ENCODE data around the gene RNF17.
"Not testable (repeated sequence)": the region's sequence is repeated elsewhere in the genome, so short reads cannot be mapped to it uniquely, and the experiment has no call there.

The RNF17 gene, protein sequence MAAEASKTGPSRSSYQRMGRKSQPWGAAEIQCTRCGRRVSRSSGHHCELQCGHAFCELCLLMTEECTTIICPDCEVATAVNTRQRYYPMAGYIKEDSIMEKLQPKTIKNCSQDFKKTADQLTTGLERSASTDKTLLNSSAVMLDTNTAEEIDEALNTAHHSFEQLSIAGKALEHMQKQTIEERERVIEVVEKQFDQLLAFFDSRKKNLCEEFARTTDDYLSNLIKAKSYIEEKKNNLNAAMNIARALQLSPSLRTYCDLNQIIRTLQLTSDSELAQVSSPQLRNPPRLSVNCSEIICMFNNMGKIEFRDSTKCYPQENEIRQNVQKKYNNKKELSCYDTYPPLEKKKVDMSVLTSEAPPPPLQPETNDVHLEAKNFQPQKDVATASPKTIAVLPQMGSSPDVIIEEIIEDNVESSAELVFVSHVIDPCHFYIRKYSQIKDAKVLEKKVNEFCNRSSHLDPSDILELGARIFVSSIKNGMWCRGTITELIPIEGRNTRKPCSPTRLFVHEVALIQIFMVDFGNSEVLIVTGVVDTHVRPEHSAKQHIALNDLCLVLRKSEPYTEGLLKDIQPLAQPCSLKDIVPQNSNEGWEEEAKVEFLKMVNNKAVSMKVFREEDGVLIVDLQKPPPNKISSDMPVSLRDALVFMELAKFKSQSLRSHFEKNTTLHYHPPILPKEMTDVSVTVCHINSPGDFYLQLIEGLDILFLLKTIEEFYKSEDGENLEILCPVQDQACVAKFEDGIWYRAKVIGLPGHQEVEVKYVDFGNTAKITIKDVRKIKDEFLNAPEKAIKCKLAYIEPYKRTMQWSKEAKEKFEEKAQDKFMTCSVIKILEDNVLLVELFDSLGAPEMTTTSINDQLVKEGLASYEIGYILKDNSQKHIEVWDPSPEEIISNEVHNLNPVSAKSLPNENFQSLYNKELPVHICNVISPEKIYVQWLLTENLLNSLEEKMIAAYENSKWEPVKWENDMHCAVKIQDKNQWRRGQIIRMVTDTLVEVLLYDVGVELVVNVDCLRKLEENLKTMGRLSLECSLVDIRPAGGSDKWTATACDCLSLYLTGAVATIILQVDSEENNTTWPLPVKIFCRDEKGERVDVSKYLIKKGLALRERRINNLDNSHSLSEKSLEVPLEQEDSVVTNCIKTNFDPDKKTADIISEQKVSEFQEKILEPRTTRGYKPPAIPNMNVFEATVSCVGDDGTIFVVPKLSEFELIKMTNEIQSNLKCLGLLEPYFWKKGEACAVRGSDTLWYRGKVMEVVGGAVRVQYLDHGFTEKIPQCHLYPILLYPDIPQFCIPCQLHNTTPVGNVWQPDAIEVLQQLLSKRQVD (N-terminal part only)

GRCh38 chr13:24763596-24764275 lies at the start of gene RNF17:
TSS of gene RNF17 (plus strand) at chr13:24764169. CDS start at chr13:24764204, 35 bp downstream.
- DNase-seq = no peak

GRCh38 chr13:24716011-24716410 lies 48.0 kb upstream of the RNF17 start:
- DNase-seq = no peak

- DNase-seq = no peak
Measured at GRCh38 chr13:24716446-24716845, 47.5 kb upstream of the RNF17 start.

DNA sequence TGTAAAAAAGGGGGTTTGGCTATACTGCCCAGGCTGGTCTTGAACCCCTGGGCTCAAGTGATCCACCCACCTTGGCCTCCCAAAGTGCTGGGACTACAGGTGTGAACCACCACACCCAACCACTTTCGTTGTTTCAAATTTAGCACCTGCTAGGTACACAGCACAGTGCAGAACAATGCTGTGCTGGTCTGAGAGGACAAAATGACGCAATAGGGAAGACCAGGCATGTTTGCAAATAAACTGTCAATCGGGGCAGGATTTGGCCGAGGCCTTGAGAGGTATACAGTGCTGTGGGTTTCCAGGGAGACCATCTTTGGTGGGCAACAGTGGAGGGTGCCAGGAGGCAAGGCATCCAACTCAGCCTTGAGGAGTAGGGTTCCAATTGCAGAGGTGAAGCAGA lies 46.8 kb upstream of the RNF17 start:
- DNase-seq = no peak

DNA sequence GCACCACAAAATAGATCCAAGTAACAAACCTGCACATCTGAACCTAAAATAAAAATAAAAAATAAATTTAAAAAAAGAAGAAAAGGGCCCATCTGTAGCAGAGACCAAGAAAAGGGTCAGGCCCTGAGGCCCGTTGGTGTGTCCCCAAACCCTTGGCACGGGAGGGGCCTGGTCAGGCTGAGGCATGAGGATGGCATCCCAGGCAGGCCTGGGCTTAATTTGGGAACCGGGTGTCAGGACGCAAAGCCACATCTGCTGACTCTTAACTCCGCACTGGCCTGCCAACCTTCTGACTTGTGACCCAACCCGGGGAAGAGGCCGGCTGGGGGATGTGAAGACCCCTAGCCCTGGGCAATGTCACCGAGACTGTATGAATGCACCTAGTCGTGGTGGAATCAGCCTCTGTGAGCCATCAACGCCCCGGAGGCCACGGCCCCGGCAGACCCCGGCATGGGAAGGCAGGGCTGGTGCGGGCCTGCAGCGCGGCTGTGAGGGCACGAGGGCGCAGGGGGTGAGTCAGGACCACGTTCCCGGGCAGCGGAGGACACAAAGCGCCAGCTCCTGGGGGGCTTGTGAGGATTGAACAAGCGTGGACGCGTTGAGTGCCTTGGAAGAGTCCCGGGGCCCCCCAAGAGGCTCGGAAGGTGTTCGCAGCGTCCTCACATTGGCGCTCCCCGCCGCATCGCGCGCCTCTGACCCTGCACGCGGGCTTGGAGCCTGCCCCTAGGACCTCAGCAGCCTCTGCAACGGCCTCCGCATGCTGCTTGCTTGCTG lies 45.6 kb upstream of the RNF17 start:
- no peak for DNase-seq

GRCh38 chr13:24719139-24719538 lies 44.8 kb upstream of the RNF17 start:
- no peak for DNase-seq

DNA sequence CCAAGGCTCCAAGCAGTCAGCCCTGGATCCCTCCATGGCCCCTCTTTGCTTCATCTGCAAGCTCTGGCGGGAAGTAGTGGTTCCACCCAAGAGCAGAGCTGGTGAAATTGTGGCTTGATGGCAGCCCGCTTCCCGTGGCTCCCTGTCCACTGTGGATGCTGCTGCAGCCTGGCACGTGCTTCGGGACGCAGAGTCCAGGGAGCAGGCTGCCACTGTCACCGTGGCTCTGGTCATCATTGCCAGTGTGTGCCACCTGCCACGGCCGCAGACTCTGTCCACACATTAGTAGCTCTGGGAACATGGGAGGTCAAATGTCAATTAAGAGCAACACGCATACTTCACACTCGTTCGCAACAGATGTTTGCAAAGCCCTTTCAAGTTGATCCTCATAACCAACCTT lies 40.8 kb upstream of the RNF17 start:
- no peak for DNase-seq

DNA sequence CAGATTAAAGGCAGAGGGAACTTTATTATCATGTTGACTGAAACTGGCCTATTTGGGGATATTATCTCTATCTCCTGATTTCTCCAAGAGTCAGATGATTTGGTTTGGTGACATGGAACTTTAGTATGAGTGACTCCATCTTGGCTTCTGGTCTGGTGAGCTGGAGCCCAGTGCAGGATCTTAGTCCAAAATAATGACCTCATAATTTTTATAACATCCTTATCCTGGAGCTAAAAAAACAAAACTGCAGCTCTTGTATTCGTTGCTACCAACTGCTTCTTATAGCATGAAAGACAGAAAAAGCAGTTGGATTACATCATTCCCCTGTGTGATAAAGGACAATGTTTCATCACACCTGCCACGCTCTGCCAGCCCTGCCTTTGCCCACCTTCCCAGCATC lies 39.3 kb upstream of the RNF17 start:
- no peak for DNase-seq

- no peak for DNase-seq
Measured at GRCh38 chr13:24725379-24725778, 38.6 kb upstream of the RNF17 start.

- peak; percentile 38 for DNase-seq
Measured at GRCh38 chr13:24727731-24728601, 36.0 kb upstream of the RNF17 start.

- not testable (repeated sequence) for DNase-seq
Measured at GRCh38 chr13:24730873-24731567, 32.9 kb upstream of the RNF17 start.

DNA sequence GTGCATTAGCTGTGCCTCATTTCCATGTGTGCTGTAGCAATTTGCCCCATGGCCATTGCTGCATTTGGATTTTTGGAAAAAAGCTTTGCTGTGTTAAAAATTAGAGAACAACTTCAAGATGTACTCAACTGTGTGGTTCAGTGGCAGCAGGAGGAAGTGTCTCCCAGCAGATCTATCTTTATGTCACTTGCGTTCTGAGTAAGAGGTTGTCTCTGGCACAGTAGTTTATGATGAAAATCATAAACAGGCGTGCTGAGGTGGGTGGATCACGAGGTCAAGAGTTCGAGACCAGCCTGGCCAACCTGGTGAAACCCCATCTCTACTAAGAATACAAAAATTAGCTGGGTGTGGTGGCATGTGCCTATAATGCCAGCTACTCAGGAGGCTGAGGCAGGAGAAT lies 29.0 kb upstream of the RNF17 start:
- DNase-seq = no peak

GRCh38 chr13:24737042-24737441 lies 26.9 kb upstream of the RNF17 start:
- DNase-seq = no peak

- no peak for DNase-seq
Measured at GRCh38 chr13:24738366-24738847, 25.6 kb upstream of the RNF17 start.

DNA sequence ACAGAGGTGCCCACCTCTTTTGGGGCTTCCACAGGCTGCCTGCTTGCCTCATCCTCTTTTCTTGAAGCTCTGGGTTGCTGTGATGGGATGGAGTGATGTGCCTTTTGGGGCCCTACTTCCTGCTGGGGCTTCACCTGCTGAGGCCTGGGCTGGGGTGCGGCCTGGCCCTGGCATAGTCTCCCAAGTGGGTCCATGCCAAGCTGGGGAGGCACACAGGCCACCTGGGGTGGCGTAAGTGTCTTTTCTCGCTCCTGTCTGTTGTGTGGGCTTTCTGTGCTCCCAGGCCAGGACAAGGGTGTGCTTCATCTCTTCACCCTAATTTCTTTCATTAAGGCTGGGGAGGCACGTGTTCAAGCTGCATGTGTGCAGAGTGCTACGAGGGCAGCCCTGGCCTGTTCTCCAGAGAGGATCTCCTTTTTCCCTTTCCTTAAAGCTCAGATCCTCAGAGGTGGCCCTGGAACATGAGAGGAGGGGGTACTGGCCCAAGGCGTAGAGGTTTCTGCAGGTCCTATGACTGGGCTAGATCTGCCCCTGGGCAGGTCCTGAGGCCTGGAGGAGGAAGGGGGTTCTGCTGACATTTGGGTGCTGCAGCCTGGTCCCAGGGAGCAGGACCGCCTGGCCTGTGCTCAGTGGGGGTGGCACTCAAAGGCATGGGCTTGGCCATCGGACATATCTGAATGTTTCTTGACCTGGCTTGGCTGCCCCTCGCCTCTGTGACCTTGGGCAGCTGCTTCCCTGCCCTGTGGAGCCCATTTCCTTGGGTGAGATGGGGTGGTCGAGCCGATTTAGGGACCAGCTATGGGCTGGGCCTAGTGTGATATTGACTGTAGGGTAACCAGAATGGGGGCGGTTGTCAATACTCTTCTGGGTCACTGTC lies 23.7 kb upstream of the RNF17 start:
- no peak for DNase-seq

- DNase-seq = no peak
Measured at GRCh38 chr13:24741016-24741662, 22.8 kb upstream of the RNF17 start.

DNA sequence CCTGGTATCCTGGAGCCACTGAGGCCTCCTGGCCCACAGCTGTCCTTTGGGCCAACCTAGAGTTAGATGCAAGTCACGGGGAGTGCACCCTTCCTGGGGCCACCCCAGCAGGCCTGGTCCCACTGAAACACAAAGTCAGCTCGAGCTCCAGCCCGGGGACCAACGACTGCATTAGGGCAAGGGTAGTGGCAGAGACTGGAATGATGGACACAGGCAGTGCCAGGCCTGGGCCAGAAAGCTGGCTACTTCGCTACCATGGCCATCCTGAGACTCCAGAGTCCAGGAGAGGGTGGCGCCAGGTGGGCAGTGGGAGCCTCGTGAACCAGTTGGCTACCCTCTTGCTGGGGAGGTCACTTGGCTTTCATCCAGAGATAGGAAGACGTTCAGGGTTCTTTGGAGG lies 22.2 kb upstream of the RNF17 start:
- DNase-seq = no peak

DNA sequence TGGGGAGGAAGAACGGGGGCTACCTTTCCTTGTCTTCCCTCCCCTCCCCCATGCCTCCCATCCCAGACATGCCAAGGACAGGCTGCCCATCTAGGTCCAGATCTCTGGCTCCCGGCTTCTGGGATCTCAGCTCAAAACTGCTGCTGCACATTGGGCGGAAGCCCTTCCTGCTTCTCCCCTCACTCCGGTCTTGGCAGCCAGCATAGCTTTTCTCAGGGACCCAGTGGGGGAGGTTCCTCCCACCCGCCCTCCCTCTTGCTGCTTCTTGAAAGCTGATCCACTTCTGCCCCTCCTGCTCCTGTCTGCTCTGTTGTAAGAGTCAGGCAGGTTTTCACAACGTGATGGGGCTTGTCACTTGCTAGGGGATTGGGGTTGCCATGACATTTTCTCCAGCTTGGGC lies 21.7 kb upstream of the RNF17 start:
- DNase-seq = no peak

All from SHP77 treated with DMSO at 0.1 percent for 48 hours (cell line).